H4 (cell line): ENCODE measurements around the gene PEDS1. TPM values are rescaled to one million over a fixed set of nuclear protein-coding genes. Genes with fewer than 3 reads are reported as not detected.
A peak's percentile ranks its signal among the peaks of the same experiment; 100 is the strongest.
"Not testable (repeated sequence)": the region's sequence is repeated elsewhere in the genome, so short reads cannot be mapped to it uniquely, and the experiment has no call there.

Experiments used
- DNase-seq: peaks from one replicate; pipeline ENCODE4 v3.0.0-alpha.2; 2015; ENCODE audit warnings: low spot score
- total RNA-seq: library from RNA; depleted of rRNA; stranded (reverse); fragments of >200 nt; shearing (Covaris generic); gene quantifications from 2 replicates; pipeline ENCODE4 v1.2.3, GENCODE V29; 2014

Gene PEDS1
- total RNA-seq, 1 experiment from 2014 or later, result 30.3 TPM

DNA sequence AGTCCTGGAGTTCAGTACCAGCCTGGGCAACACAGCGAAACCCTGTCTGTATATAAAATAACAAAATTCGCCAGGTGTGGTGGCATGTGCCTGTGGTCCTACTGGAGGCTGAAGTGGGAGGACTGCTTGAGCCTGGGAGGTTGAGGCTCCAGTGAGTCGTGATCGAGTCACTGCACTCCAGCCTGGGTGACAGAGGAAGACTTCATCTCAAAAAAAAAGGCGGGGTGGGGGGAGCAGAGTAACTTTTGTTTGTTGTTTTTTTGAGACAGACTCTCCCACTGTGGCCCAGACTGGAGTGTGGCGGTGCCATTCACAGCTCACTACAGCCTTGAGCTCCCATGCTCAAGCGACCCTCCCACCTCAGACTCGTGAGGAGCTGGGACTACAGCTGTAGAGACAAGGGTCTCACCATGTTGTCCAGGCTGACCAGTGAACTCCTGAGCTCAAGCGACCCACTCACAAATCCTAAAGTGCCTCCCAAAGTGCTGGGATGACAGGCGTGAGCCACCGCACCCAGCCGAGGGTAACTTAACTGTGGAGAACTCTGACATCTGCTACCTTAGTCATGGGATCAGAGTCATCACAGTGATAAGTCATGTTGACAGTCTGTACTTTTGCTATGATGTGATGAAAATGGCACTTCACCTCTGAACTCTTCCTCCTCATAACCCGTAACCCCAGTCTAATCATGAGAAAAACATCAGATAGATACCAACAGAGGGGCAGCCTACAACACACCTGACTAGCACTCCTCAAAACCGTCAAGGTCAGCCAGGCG lies 16.5 kb downstream of the PEDS1 start:
- DNase-seq, result no peak

DNA sequence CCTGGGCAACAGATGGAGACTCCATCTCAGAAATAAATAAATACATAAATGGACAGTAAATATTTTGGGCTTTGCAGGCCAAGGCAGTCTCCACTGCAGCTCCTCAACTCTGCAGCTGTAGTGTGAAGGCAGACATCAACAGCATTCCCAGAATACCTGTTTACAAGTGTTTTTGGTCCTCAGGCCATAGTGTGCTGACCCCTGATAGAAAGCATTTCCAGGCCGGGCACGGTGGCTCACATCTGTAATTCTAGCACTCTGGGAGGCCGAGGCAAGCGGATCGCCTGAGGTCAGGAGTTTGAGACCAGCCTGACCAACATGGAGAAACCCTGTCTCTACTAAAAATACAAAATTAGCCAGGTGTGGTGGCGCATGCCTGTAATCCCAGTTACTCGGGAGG lies 18.4 kb downstream of the PEDS1 start:
- not testable (repeated sequence) for DNase-seq

DNA sequence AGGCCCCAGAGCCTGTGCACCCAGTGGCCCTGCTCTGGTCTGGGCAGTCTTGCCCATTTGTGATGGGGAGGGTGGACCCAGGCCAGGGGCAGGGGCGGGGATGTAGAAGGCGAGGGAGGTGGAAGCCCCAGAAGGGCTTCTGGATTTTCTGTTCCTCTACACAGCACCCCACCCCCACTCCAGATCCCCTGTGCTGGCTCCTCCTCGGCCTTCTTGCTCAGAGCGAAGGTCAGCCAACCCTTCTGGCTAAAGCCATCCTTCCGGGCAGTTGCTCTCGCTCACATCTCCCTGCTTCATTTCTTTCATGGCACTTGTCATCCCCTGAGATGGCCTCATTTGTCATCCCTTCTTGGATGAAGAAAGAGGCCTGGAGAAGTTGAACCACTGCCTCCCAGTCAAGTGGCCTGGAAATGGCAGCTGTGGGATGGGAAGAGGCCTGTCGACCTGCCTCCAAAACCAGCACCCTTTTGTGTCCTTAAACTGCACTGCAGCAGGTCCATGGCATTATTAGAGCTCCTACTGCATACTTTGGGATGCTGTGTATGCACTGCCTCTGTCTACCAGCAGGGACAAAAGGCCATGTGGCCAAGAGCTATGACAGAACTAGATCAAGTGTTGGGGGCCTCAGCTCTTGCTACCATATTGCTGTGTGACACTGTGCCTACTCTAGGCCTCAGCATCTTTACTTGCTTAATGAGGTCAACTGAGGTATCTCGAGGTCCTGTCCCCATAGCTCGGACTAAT lies 19.9 kb downstream of the PEDS1 start:
- DNase-seq, result no peak

DNA sequence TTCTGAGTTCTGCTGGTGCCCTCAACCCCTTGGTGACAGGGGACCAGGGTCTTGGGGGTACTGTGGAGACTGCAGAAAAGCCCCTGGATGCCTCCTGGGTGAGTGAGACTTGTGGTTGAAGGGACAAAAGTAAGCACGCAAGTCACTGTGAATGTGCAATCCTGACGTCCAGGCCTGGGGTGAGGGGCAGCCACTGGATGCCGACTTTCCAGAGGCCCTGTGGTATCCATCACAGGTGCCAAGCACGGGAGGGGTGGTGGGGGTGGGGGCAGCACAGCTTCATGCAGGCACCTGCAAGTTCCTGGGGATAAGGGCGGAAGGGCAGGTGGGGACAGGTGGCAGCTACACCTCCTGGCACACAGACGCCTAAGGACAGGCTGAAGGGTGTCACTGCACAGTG lies 20.5 kb downstream of the PEDS1 start:
- no peak for DNase-seq

DNA sequence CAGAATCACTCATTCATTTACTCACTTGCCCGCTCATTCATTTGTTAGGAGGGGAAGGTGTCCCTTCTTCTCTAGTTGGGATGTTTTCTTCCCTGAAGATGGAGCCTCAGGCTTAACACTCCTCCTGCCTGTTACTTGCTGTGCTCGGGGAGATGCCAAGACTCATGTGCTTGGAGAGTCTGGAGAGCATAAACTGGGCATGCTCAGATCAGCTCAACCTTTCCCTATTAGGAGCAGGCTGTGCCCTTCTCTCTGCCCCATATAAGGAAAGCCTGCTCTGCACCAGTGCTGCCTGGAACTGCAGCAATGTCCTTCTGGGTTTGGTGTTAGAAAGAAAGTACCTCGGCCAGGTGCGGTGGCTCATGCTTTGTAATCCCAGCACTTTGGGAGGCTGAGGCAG lies 22.5 kb downstream of the PEDS1 start:
- no peak for DNase-seq

- no peak for DNase-seq
Measured at GRCh38 chr20:50130356-50130723, 23.2 kb downstream of the PEDS1 start.

DNA sequence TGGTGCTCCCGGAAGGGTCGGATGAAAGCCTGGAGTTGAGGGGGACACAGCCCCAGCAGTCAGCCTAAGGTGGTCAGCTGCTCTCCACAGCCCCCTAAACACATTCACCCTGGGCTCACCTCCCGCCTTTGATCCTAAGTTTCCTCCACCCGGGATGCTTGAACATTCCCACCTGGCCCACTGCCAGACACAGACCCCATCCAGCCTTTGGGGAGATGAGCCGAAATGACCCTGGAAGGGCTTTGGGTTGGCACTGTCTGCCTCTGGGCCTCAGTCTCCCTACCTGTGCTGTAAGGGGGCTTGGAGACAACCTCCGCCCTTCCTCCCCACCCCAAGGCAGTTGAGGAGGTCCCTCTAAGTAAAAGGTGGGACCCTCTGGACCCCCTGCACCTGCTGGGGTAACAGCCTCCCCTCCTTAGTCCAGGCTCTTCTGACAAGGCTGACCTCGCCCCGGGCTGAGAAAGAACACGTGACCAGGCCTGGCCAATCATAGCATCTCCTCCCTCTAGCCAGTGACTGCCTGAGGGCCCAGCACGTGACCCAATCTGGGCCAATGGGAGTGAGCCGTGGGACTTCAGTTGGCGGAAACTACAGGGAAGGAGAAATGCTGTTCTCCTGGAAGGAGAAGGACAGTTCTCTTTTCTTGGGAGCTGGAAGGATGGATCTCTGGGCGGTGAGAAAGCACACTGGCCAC lies 23.7 kb downstream of the PEDS1 start:
- no peak for DNase-seq

DNA sequence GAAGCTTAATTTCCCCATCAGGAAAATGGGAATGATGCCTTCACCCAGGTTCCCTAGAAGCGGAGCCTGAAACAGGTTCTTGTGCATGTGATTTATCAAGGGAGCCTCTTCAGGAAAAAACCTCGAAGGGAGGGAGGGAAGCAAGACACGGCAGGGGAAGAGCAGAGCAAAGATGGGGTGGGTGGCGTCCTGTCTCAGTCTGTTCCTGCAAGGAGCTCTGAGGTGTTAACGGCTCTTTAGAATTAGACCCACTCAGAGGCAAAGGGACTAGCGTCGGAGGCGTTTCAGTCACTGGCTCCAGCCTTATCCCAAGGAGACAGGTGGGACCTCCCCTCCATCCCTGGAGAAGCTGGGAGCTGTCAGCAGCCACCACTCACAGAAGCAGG lies 25.0 kb downstream of the PEDS1 start:
- DNase-seq, result no peak

DNA sequence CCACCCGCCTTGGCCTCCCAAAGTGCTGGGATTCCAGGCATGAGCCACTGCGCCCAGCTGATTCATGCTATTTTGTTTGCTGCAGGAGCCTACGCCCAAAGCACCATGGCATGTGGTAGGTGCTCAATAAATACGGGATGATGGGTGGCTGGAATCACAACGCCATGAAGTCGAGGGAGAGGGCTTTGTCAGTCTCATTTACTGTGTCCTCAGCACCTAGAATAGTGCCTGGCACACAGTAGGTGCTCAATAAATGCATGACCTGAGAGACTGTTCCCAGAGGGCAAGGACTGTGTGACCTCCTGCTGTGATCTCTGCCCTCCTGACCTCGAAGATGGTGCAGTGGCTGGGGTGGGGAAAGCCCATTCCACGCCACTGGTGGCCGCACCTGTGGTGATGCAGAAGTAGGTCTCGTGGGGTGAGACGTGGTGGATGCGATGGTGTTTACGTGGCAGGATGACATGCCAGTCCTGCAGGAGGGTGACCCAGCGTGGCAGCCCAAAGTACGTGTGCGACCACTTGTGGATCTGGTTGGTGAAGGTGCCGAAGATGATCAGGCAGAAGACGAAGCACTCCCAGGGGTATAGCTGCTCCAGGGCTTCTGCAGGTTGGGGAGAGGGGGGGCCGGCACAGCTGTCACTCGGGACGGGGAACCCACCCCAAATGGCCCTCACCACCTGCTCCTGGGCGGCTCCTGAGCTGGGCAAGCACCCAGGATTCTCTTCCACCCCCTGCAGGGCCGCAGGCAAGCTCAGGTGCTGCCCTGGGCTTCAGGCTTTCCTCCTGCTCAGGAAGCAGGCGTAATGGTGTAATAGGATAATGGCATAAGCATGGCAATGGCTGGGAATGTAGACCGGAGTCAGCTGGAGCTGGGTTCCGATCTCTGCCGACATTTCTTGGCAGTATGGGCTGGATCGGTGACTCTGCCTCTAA lies 25.7 kb downstream of the PEDS1 start:
- no peak for DNase-seq

DNA sequence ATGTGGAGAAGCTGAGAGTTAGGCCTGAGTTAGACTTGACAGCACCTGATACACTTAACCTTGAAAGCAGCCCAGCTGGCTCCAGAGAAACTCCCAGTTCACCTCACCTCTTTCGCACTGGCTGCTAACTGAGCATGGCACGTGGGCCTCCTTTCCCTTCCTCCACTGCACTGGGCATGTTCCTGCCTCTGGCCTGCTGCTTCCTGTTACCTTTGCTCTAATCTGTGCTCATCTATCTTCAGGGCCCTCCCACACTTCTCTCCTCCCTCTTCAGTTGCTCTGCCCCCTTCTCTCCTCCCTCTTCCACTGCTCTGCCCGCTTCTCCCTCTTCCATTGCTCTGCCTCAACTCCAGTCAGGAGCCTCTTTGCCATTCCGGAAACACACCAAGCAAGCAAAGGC lies 26.9 kb downstream of the PEDS1 start:
- DNase-seq, result no peak

- no peak for DNase-seq
Measured at GRCh38 chr20:50125279-50125678, 28.2 kb downstream of the PEDS1 start.

DNA sequence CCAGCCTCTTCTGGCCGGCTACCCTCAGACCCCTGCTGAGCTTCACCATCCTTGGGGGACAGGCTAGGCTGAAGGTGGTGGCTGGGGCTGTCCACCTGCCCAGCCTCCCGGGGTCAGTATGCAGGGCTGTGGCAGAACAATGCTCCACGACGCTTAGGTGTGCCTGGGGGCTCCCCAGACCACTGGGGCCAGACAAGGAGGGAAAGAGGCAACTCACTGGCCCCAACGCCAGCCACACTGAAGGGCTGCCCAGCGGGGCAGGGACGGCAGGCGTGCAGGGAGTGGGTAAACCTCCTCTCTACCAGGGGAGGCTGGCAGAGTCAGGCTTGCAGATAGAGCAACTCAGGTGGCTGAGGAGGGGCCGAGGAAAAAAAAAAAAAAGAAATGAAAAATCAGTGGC lies 29.0 kb downstream of the PEDS1 start:
- DNase-seq, result no peak

GRCh38 chr20:50123418-50123817 lies 30.1 kb downstream of the PEDS1 start:
- no peak for DNase-seq

DNA sequence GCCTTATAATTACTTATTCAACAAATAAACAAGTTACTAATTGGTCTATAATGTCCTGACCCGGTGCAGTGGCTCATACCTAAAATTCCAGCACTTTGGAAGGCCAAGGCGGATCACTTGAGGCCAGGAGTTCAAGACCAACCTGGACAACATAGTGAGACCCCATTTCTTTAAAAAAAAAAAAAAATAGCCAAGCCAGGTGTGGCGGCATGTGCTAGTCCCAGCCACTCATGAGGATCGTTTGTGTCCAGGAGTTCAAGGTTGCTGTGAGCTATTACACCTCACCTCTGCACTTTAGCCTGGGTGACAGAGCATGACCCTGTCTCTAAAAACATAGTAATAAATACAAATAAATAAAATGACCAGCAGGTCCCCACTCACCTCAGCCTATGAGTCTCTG lies 30.8 kb downstream of the PEDS1 start:
- DNase-seq, result no peak

GRCh38 chr20:50121858-50122271 lies 31.7 kb downstream of the PEDS1 start:
- DNase-seq, result no peak

- DNase-seq, result peak; percentile 55
Measured at GRCh38 chr20:50120935-50121693, 32.4 kb downstream of the PEDS1 start.

GRCh38 chr20:50118203-50118602 lies 35.3 kb downstream of the PEDS1 start:
- DNase-seq, result no peak

GRCh38 chr20:50116368-50116999 lies 37.0 kb downstream of the PEDS1 start:
- DNase-seq, result no peak

- peak; percentile 97 for DNase-seq
Measured at GRCh38 chr20:50115591-50116367, 37.7 kb downstream of the PEDS1 start.
